Liver (tissue), 3 donors: Measurements from ENCODE around the gene SELENOO.

Experiments used
- HNF4A ChIP-seq, 2 donors: conservative IDR thresholded peaks; 2 replicates each; pipeline ENCODE4 v1.6.1; 2016; ENCODE audit warnings: antibody characterized with exemption in 2 of 2, mild to moderate bottlenecking in 2 of 2
- JUND ChIP-seq, 2 donors: IDR thresholded peaks; 2 replicates each; pipeline ENCODE4 v1.6.1; 2016; ENCODE audit warnings: antibody characterized with exemption in 2 of 2
- TF ChIP-seq, protein P1 (sequence below): fragments of 150-350 bp; IDR thresholded peaks from 2 replicates; pipeline ENCODE4 v1.5.1; 2017; ENCODE audit warnings: improper control_type of control experiment, low read depth, low read length; ENCODE audit not compliant: missing input control
- TF ChIP-seq, protein P2 (sequence below): IDR thresholded peaks from 2 replicates; pipeline ENCODE4 v1.6.1; 2016; ENCODE audit warnings: antibody characterized with exemption, mild to moderate bottlenecking
- TF ChIP-seq, protein P3 (sequence below): IDR thresholded peaks from 2 replicates; pipeline ENCODE4 v1.6.1; 2016; ENCODE audit warnings: antibody characterized with exemption
- donor health status: healthy.
- donor health status: healthy.

DNA sequence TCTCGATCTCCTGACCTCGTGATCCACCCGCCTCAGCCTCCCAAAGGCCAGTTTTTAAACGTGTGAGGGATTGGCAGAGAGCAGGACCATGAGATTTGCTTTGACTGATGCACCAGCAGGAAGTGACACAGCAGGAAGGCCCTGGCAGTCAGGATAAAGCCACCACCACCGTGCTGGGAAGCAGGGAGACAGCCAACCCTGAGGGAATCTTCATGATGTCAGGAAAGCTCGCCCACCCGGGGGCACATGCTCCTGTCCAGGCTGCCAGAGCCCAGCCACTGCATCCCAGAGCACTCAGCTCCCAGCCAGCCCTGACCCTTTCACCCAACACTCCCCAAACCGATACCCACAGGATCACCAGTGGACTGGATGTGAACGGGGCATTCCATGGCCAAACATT is 37.9 kb downstream of the SELENOO start:
- TF ChIP-seq, protein P1, sequence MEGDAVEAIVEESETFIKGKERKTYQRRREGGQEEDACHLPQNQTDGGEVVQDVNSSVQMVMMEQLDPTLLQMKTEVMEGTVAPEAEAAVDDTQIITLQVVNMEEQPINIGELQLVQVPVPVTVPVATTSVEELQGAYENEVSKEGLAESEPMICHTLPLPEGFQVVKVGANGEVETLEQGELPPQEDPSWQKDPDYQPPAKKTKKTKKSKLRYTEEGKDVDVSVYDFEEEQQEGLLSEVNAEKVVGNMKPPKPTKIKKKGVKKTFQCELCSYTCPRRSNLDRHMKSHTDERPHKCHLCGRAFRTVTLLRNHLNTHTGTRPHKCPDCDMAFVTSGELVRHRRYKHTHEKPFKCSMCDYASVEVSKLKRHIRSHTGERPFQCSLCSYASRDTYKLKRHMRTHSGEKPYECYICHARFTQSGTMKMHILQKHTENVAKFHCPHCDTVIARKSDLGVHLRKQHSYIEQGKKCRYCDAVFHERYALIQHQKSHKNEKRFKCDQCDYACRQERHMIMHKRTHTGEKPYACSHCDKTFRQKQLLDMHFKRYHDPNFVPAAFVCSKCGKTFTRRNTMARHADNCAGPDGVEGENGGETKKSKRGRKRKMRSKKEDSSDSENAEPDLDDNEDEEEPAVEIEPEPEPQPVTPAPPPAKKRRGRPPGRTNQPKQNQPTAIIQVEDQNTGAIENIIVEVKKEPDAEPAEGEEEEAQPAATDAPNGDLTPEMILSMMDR = no peak
- TF ChIP-seq, protein P2, sequence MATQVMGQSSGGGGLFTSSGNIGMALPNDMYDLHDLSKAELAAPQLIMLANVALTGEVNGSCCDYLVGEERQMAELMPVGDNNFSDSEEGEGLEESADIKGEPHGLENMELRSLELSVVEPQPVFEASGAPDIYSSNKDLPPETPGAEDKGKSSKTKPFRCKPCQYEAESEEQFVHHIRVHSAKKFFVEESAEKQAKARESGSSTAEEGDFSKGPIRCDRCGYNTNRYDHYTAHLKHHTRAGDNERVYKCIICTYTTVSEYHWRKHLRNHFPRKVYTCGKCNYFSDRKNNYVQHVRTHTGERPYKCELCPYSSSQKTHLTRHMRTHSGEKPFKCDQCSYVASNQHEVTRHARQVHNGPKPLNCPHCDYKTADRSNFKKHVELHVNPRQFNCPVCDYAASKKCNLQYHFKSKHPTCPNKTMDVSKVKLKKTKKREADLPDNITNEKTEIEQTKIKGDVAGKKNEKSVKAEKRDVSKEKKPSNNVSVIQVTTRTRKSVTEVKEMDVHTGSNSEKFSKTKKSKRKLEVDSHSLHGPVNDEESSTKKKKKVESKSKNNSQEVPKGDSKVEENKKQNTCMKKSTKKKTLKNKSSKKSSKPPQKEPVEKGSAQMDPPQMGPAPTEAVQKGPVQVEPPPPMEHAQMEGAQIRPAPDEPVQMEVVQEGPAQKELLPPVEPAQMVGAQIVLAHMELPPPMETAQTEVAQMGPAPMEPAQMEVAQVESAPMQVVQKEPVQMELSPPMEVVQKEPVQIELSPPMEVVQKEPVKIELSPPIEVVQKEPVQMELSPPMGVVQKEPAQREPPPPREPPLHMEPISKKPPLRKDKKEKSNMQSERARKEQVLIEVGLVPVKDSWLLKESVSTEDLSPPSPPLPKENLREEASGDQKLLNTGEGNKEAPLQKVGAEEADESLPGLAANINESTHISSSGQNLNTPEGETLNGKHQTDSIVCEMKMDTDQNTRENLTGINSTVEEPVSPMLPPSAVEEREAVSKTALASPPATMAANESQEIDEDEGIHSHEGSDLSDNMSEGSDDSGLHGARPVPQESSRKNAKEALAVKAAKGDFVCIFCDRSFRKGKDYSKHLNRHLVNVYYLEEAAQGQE = no peak
- TF ChIP-seq, protein P3, sequence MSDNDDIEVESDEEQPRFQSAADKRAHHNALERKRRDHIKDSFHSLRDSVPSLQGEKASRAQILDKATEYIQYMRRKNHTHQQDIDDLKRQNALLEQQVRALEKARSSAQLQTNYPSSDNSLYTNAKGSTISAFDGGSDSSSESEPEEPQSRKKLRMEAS = no peak
- TF ChIP-seq HNF4A (conservative IDR thresholded peaks at IDR 0.05) (no peak), JUND (IDR thresholded peaks at IDR 0.05) (no peak)
